HCT116 (cell line): ENCODE data around the gene SIGLEC14.

Experiments
- CEBPB ChIP-seq: IDR thresholded peaks from 2 replicates; pipeline ENCODE4 v1.6.1; 2012; ENCODE audit warnings: low read depth
- CTCF ChIP-seq, 3 experiments: fragments of 200-600 bp in 1 of 3; sonication (generic) in 1 of 3; IDR thresholded peaks in 2 of 3; conservative IDR thresholded peaks in 1 of 3; 2 replicates each; pipeline ENCODE4 v1.5.1; 2012 to 2017; ENCODE audit warnings: low read depth in 2 of 3, low read length in 2 of 3, antibody characterized with exemption in 1 of 3, borderline replicate concordance in 1 of 3, control low read depth in 1 of 3, mild to moderate bottlenecking in 1 of 3, mixed read lengths in 1 of 3, mixed run types in 1 of 3, moderate library complexity in 1 of 3; ENCODE audit not compliant: insufficient read depth in 1 of 3
- EZH2phosphoT487 ChIP-seq: fragments of 200-600 bp; IDR thresholded peaks from 2 replicates; pipeline ENCODE4 v1.6.1; 2018; ENCODE audit warnings: antibody characterized with exemption, borderline replicate concordance
- JUND ChIP-seq: IDR thresholded peaks from 2 replicates; pipeline ENCODE4 v1.6.1; 2012
- POLR2A ChIP-seq: IDR thresholded peaks from 2 replicates; pipeline ENCODE4 v1.7.0; 2011; ENCODE audit warnings: borderline replicate concordance; ENCODE audit not compliant: insufficient read depth, insufficient read length; ENCODE audit errors: extremely low read depth
- SP1 ChIP-seq: IDR thresholded peaks from 2 replicates; pipeline ENCODE4 v1.6.1; 2012; ENCODE audit warnings: low read depth
- YY1 ChIP-seq: IDR thresholded peaks from 2 replicates; pipeline ENCODE4 v1.6.1; 2011; ENCODE audit warnings: low read length, low read depth, moderate library complexity, mild to moderate bottlenecking; ENCODE audit not compliant: insufficient replicate concordance; ENCODE audit errors: extremely low read depth
- ZFX ChIP-seq: fragments of 450-650 bp; IDR thresholded peaks from 2 replicates; pipeline ENCODE4 v1.6.1; 2017
- TF ChIP-seq, protein P1 (sequence below): IDR thresholded peaks from 2 replicates; pipeline ENCODE4 v1.6.1; 2012; ENCODE audit warnings: low read depth

- no peak for TF ChIP-seq CTCF (IDR thresholded peaks at IDR 0.05 in 2 of 3, conservative IDR thresholded peaks at IDR 0.05 in 1 of 3; ENCODE audit: borderline replicate concordance in 1 of 3, insufficient read depth in 1 of 3, low read depth in 2 of 3, low read length in 2 of 3)
- no peak for TF ChIP-seq CEBPB
- no peak for TF ChIP-seq SP1
- TF ChIP-seq POLR2A: no peak
- no peak for TF ChIP-seq ZFX
- TF ChIP-seq, protein P1, sequence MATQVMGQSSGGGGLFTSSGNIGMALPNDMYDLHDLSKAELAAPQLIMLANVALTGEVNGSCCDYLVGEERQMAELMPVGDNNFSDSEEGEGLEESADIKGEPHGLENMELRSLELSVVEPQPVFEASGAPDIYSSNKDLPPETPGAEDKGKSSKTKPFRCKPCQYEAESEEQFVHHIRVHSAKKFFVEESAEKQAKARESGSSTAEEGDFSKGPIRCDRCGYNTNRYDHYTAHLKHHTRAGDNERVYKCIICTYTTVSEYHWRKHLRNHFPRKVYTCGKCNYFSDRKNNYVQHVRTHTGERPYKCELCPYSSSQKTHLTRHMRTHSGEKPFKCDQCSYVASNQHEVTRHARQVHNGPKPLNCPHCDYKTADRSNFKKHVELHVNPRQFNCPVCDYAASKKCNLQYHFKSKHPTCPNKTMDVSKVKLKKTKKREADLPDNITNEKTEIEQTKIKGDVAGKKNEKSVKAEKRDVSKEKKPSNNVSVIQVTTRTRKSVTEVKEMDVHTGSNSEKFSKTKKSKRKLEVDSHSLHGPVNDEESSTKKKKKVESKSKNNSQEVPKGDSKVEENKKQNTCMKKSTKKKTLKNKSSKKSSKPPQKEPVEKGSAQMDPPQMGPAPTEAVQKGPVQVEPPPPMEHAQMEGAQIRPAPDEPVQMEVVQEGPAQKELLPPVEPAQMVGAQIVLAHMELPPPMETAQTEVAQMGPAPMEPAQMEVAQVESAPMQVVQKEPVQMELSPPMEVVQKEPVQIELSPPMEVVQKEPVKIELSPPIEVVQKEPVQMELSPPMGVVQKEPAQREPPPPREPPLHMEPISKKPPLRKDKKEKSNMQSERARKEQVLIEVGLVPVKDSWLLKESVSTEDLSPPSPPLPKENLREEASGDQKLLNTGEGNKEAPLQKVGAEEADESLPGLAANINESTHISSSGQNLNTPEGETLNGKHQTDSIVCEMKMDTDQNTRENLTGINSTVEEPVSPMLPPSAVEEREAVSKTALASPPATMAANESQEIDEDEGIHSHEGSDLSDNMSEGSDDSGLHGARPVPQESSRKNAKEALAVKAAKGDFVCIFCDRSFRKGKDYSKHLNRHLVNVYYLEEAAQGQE: no peak
- TF ChIP-seq EZH2phosphoT487: no peak
- no peak for TF ChIP-seq YY1
- no peak for TF ChIP-seq JUND
These were observed 47.5 kb downstream of the SIGLEC14 start for GRCh38 chr19:51599084-51599483.
